ENCODE results near the gene PARD3.
"Not testable (repeated sequence)": the region's sequence is repeated elsewhere in the genome, so short reads cannot be mapped to it uniquely, and the experiment has no call there.

PARD3 gene

GRCh38 chr10:34420795-34421194 lies 394.3 kb downstream of the PARD3 start:
- DNase-seq (ENCODE audit: low spot score): no peak

- DNase-seq (ENCODE audit: low spot score): no peak
Measured at GRCh38 chr10:34420273-34420672, 394.8 kb downstream of the PARD3 start.

GRCh38 chr10:34415039-34415438 lies 400.1 kb downstream of the PARD3 start:
- DNase-seq (ENCODE audit: low spot score): no peak

- DNase-seq (ENCODE audit: low spot score): no peak
Measured at GRCh38 chr10:34413756-34414587, 401.1 kb downstream of the PARD3 start.

GRCh38 chr10:34413214-34413613 lies 401.9 kb downstream of the PARD3 start:
- no peak for DNase-seq (ENCODE audit: low spot score)

GRCh38 chr10:34408956-34409355 lies 406.1 kb downstream of the PARD3 start:
- DNase-seq (ENCODE audit: low spot score): no peak

- no peak for DNase-seq (ENCODE audit: low spot score)
Measured at GRCh38 chr10:34408381-34408780, 406.7 kb downstream of the PARD3 start.

GRCh38 chr10:34407324-34407805 lies 407.7 kb downstream of the PARD3 start:
- DNase-seq (ENCODE audit: low spot score): no peak

- DNase-seq (ENCODE audit: low spot score): no peak
Measured at GRCh38 chr10:34406463-34407323, 408.4 kb downstream of the PARD3 start.

- DNase-seq (ENCODE audit: low spot score): peak; percentile 62
Measured at GRCh38 chr10:34405611-34406462, 409.3 kb downstream of the PARD3 start.

GRCh38 chr10:34403512-34403911 lies 411.6 kb downstream of the PARD3 start:
- DNase-seq (ENCODE audit: low spot score): no peak

GRCh38 chr10:34400075-34400474 lies 415.0 kb downstream of the PARD3 start:
- no peak for DNase-seq (ENCODE audit: low spot score)

GRCh38 chr10:34399013-34399412 lies 416.1 kb downstream of the PARD3 start:
- DNase-seq (ENCODE audit: low spot score): no peak

- no peak for DNase-seq (ENCODE audit: low spot score)
Measured at GRCh38 chr10:34397324-34397723, 417.8 kb downstream of the PARD3 start.

GRCh38 chr10:34396663-34397062 lies 418.4 kb downstream of the PARD3 start:
- DNase-seq (ENCODE audit: low spot score): no peak

GRCh38 chr10:34392641-34393170 lies 422.4 kb downstream of the PARD3 start:
- no peak for DNase-seq (ENCODE audit: low spot score)

GRCh38 chr10:34391168-34391567 lies 423.9 kb downstream of the PARD3 start:
- not testable (repeated sequence) for DNase-seq (ENCODE audit: low spot score)

GRCh38 chr10:34389801-34390200 lies 425.3 kb downstream of the PARD3 start:
- no peak for DNase-seq (ENCODE audit: low spot score)

GRCh38 chr10:34386921-34387320 lies 428.2 kb downstream of the PARD3 start:
- no peak for DNase-seq (ENCODE audit: low spot score)

- DNase-seq (ENCODE audit: low spot score): no peak
Measured at GRCh38 chr10:34384372-34384771, 430.7 kb downstream of the PARD3 start.

- no peak for DNase-seq (ENCODE audit: low spot score)
Measured at GRCh38 chr10:34382626-34383025, 432.5 kb downstream of the PARD3 start.

GRCh38 chr10:34380856-34381255 lies 434.2 kb downstream of the PARD3 start:
- no peak for DNase-seq (ENCODE audit: low spot score)

Data from SW480 (cell line).